DND-41 (cell line): ENCODE measurements around the gene ZNRF1.
A peak's percentile ranks its signal among the peaks of the same experiment; 100 is the strongest.

ENCODE experiments used
- ATAC-seq: fragments of 200-7000 bp; cut with Tn5 transposase; 3 replicates; pipeline ENCODE4 v1.9.1; 2021; ENCODE audit warnings: low read depth; ENCODE audit not compliant: insufficient read depth
- DNase-seq: peaks from one replicate; pipeline ENCODE4 v3.0.0-alpha.2; 2020
- H2AFZ ChIP-seq: 2 replicates; pipeline ENCODE4 v1.6.0; 2012; ENCODE audit warnings: low read depth, low read length
- H3K27ac ChIP-seq: 2 replicates; pipeline ENCODE4 v1.5.1; 2012; ENCODE audit warnings: low read length, inconsistent platforms
- H3K27me3 ChIP-seq: fragments of 200-600 bp; sonication (generic); 2 replicates; pipeline ENCODE4 v1.6.0; 2012; ENCODE audit warnings: low read length, mild to moderate bottlenecking, inconsistent platforms; ENCODE audit not compliant: insufficient read depth, poor library complexity
- H3K36me3 ChIP-seq: 2 replicates; pipeline ENCODE4 v1.5.1; 2012; ENCODE audit warnings: low read length, inconsistent platforms; ENCODE audit not compliant: insufficient read depth
- H3K4me1 ChIP-seq: 2 replicates; pipeline ENCODE4 v1.5.1; 2012; ENCODE audit warnings: mild to moderate bottlenecking, low read length; ENCODE audit not compliant: insufficient read depth
- H3K4me2 ChIP-seq: 2 replicates; pipeline ENCODE4 v1.6.0; 2012; ENCODE audit warnings: mild to moderate bottlenecking, moderate library complexity, low read length, inconsistent platforms; ENCODE audit not compliant: insufficient read depth
- H3K4me3 ChIP-seq, 2 experiments: fragments of 200-600 bp in 1 of 2; shearing (Covaris generic) in 1 of 2; 2 replicates each; pipeline ENCODE4 v1.5.1; 2012 to 2016; ENCODE audit warnings: inconsistent platforms in 2 of 2, low read length in 2 of 2, mild to moderate bottlenecking in 2 of 2, low read depth in 1 of 2, moderate library complexity in 1 of 2
- H3K79me2 ChIP-seq: 2 replicates; pipeline ENCODE4 v1.6.0; 2012; ENCODE audit warnings: low read length, inconsistent platforms; ENCODE audit not compliant: insufficient read depth
- H3K9ac ChIP-seq: 2 replicates; pipeline ENCODE4 v1.6.0; 2012; ENCODE audit warnings: low read depth, mild to moderate bottlenecking, inconsistent platforms, low read length, moderate library complexity
- H3K9me3 ChIP-seq: 2 replicates; pipeline ENCODE4 v1.5.1; 2012; ENCODE audit warnings: low read length, moderate library complexity, mild to moderate bottlenecking, inconsistent platforms; ENCODE audit not compliant: insufficient read depth, severe bottlenecking
- H4K20me1 ChIP-seq: 2 replicates; pipeline ENCODE4 v1.6.0; 2012; ENCODE audit warnings: low read length; ENCODE audit not compliant: insufficient read depth
- CTCF ChIP-seq: IDR thresholded peaks from 2 replicates; pipeline ENCODE4 v1.5.1; 2012; ENCODE audit warnings: borderline replicate concordance, low read length, moderate library complexity, mild to moderate bottlenecking; ENCODE audit not compliant: poor library complexity, severe bottlenecking; ENCODE audit errors: extremely low read depth
- EZH2 ChIP-seq: IDR thresholded peaks from 3 replicates; pipeline ENCODE4 v1.6.1; 2012; ENCODE audit warnings: borderline replicate concordance, low read depth, mild to moderate bottlenecking, moderate library complexity, low read length, inconsistent platforms; ENCODE audit not compliant: severe bottlenecking

Gene ZNRF1

GRCh38 chr16:75113541-75114121 lies 114.8 kb downstream of the ZNRF1 start:
- Histone ChIP-seq H3K4me1 (peaks cover 37% of the 10 kb centered on the region), H3K9ac (no peak overlapping the region), H3K4me2 (no peak overlapping the region), H3K9me3 (no peaks in the 10 kb centered on the region), H4K20me1 (peaks cover 2% of the 10 kb centered on the region; the same call in 1 of the 2 replicates), H3K27ac (peak overlapping the region; percentile 35; the same call in 1 of the 2 replicates), H3K27me3 (no peaks in the 10 kb centered on the region), H3K79me2 (peaks cover 22% of the 10 kb centered on the region), H3K36me3 (peaks cover 7% of the 10 kb centered on the region; the same call in 1 of the 2 replicates), H2AFZ (no peak overlapping the region), H3K4me3 (no peak overlapping the region)
- no peak for ATAC-seq
- no peak for DNase-seq
- TF ChIP-seq EZH2 (no peak), CTCF (no peak)

GRCh38 chr16:75114179-75114945 lies 115.5 kb downstream of the ZNRF1 start:
- peaks cover 2% of the 10 kb centered on the region; the same call in 1 of the 2 replicates for H4K20me1 ChIP-seq
- ATAC-seq, result no peak
- H3K9me3 ChIP-seq, result no peaks in the 10 kb centered on the region
- TF ChIP-seq EZH2, result no peak
- TF ChIP-seq CTCF, result no peak
- no peaks in the 10 kb centered on the region for H3K27me3 ChIP-seq
- peaks cover 3% of the 10 kb centered on the region; the same call in 1 of the 2 replicates for H3K36me3 ChIP-seq
- no peak for DNase-seq
- H3K4me1 ChIP-seq, result peaks cover 30% of the 10 kb centered on the region
- H2AFZ ChIP-seq, result no peak overlapping the region
- H3K4me2 ChIP-seq, result no peak overlapping the region
- H3K79me2 ChIP-seq, result peaks cover 18% of the 10 kb centered on the region
- H3K27ac ChIP-seq, result no peak overlapping the region
- H3K9ac ChIP-seq, result no peak overlapping the region
- no peak overlapping the region for H3K4me3 ChIP-seq

- ATAC-seq (no peak), DNase-seq (no peak)
- no peaks in the 10 kb centered on the region for H3K36me3 ChIP-seq
- H3K27me3 ChIP-seq, result no peaks in the 10 kb centered on the region
- peaks cover 9% of the 10 kb centered on the region for H3K79me2 ChIP-seq
- H3K4me2 ChIP-seq, result no peak overlapping the region
- H3K9ac ChIP-seq, result no peak overlapping the region
- no peaks in the 10 kb centered on the region for H3K9me3 ChIP-seq
- H3K4me1 ChIP-seq, result peaks cover 22% of the 10 kb centered on the region
- H3K4me3 ChIP-seq, result no peak overlapping the region
- peaks cover 2% of the 10 kb centered on the region; the same call in 1 of the 2 replicates for H4K20me1 ChIP-seq
- H3K27ac ChIP-seq, result no peak overlapping the region
- H2AFZ ChIP-seq, result no peak overlapping the region
- TF ChIP-seq CTCF, result no peak
- no peak for TF ChIP-seq EZH2
Measured at GRCh38 chr16:75114946-75115825, 116.4 kb downstream of the ZNRF1 start.
